Right atrium auricular region (tissue), 2 donors: ENCODE measurements around the gene TRPM2. TPM values are rescaled to one million over a fixed set of nuclear protein-coding genes. Genes with fewer than 3 reads are reported as not detected.

ENCODE experiments used
- DNase-seq: peaks from one replicate; pipeline ENCODE4 v3.0.0-alpha.2; 2019; ENCODE audit warnings: low spot score
- H3K27ac ChIP-seq, 2 donors: fragments of 200-600 bp; sonication (generic); 1 replicate in 1 of 2; 2 replicates in 1 of 2; pipeline ENCODE4 v1.5.1; 2016 to 2019
- H3K27me3 ChIP-seq, 2 donors: fragments of 200-600 bp; sonication (generic); one replicate each; pipeline versions ENCODE4 v1.5.1 to v1.6.0; 2017 to 2019
- H3K36me3 ChIP-seq: fragments of 200-600 bp; sonication (generic); one replicate; pipeline ENCODE4 v1.5.1; 2016
- H3K4me1 ChIP-seq, 2 donors: fragments of 200-600 bp; sonication (generic); one replicate each; pipeline versions ENCODE4 v1.5.1 to v1.6.0; 2017 to 2019
- H3K4me3 ChIP-seq, 2 donors: fragments of 200-600 bp; sonication (generic); 1 replicate in 1 of 2; 2 replicates in 1 of 2; pipeline ENCODE4 v1.5.1; 2017 to 2019; ENCODE audit warnings: mild to moderate bottlenecking in 1 of 2, moderate library complexity in 1 of 2
- H3K9me3 ChIP-seq, 2 donors: fragments of 200-600 bp; sonication (generic); one replicate each; pipeline ENCODE4 v1.5.1; 2019
- total RNA-seq, 2 donors: library from RNA; depleted of rRNA; stranded (reverse); fragments of >200 nt; gene quantifications; one replicate each; pipeline ENCODE4 v1.1.0, GENCODE V29; 2016
- TF ChIP-seq, protein P1 (sequence below), 2 donors: fragments of 200-600 bp; sonication (generic); IDR thresholded peaks; one replicate each; pipeline ENCODE4 v1.5.1; 2019; ENCODE audit warnings: antibody characterized with exemption in 2 of 2

TRPM2 gene
- total RNA-seq, 2 donors from 2014 or later: 0.75 to 0.89 TPM

DNA sequence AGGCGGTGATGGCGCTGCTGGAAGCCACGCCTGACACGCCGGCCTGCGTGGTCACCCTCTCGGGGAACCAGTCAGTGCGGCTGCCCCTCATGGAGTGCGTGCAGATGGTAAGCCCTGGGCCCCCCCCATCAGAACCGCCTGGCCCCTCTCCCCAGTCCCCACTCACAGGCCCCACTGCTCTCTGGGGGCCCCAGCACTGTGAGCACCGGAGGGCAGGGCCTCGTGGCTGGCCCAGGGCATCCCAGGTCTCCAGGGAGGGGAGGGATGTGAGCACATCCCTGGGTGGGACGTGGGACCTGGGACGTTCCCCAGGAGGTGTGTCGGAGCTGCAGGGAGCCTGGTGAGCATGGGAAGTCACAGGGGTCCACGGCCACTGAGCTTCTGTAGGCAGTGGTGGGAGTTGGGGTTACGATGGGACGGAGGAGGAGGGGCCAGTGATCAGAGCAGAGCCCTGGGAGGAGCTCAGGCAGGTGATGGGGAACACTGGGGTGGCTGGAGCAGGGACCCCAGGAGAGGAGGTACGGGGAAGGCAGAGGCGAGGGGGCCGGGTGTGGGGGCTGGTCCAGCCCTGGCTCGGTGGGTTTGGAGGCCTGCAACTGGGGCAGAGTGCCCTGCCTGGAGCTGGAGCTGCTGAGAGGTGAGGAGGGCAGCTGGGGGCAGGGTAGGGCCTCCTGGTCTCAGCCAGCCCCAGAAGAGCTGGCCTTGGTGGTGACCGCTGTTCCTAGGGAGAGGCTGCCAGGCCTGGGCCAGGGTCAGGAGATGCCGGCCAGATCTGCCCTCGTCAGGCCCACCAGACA lies 34.7 kb upstream of the TRPM2 start:
- TF ChIP-seq, protein P1, sequence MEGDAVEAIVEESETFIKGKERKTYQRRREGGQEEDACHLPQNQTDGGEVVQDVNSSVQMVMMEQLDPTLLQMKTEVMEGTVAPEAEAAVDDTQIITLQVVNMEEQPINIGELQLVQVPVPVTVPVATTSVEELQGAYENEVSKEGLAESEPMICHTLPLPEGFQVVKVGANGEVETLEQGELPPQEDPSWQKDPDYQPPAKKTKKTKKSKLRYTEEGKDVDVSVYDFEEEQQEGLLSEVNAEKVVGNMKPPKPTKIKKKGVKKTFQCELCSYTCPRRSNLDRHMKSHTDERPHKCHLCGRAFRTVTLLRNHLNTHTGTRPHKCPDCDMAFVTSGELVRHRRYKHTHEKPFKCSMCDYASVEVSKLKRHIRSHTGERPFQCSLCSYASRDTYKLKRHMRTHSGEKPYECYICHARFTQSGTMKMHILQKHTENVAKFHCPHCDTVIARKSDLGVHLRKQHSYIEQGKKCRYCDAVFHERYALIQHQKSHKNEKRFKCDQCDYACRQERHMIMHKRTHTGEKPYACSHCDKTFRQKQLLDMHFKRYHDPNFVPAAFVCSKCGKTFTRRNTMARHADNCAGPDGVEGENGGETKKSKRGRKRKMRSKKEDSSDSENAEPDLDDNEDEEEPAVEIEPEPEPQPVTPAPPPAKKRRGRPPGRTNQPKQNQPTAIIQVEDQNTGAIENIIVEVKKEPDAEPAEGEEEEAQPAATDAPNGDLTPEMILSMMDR (IDR thresholded peaks at IDR 0.05): no peak
- Histone ChIP-seq H3K9me3 (no peaks in the 10 kb centered on the region), H3K4me1 (no peaks in the 10 kb centered on the region), H3K4me3 (no peak overlapping the region), H3K27me3 (no peaks in the 10 kb centered on the region), H3K27ac (no peak overlapping the region), H3K36me3 (peaks cover 53% of the 10 kb centered on the region)
- no peak for DNase-seq

DNA sequence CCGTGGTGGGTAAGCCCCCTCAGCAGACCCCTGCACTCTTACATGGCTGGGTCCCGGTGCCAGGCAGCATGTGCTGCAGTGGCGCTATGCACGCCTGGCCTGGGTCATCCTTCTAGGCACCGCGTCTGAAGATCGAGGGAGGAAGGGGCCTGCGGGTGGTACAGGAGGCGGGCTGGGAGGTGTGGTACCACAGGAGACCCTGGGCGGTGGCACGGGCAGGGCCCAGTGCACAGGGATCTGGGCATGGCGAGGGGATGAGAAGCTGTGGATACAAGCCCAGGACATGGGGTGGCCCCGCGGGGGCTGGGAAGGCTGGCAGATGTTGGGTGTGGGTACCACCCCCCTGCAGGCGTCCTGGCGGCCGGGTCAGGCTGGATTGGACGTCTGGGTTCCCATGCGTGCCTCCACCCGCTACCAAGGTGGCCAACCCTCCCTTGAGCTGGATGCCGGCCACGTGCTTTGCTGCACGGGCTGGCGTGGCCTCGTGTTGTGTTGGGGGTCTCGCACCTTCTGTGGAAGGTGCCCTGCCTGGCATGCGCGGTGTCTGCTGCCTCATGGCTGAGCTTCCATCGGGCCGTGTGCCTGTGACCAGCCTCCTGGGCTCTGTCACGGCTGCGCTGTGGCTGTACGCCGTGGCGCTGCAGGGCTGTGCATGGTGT lies 33.9 kb upstream of the TRPM2 start:
- Histone ChIP-seq H3K9me3 (no peaks in the 10 kb centered on the region), H3K36me3 (peaks cover 47% of the 10 kb centered on the region), H3K27ac (no peak overlapping the region), H3K27me3 (no peaks in the 10 kb centered on the region), H3K4me1 (no peaks in the 10 kb centered on the region), H3K4me3 (no peak overlapping the region)
- no peak for DNase-seq
- TF ChIP-seq, protein P1 (IDR thresholded peaks at IDR 0.05): no peak

- Histone ChIP-seq H3K4me3 (no peak overlapping the region), H3K36me3 (peaks cover 54% of the 10 kb centered on the region), H3K27ac (no peak overlapping the region), H3K27me3 (no peaks in the 10 kb centered on the region), H3K9me3 (no peaks in the 10 kb centered on the region), H3K4me1 (no peaks in the 10 kb centered on the region)
- TF ChIP-seq, protein P1 (IDR thresholded peaks at IDR 0.05): no peak
- no peak for DNase-seq
Observed at GRCh38 chr21:44320847-44321246, 32.6 kb upstream of the TRPM2 start.

DNA sequence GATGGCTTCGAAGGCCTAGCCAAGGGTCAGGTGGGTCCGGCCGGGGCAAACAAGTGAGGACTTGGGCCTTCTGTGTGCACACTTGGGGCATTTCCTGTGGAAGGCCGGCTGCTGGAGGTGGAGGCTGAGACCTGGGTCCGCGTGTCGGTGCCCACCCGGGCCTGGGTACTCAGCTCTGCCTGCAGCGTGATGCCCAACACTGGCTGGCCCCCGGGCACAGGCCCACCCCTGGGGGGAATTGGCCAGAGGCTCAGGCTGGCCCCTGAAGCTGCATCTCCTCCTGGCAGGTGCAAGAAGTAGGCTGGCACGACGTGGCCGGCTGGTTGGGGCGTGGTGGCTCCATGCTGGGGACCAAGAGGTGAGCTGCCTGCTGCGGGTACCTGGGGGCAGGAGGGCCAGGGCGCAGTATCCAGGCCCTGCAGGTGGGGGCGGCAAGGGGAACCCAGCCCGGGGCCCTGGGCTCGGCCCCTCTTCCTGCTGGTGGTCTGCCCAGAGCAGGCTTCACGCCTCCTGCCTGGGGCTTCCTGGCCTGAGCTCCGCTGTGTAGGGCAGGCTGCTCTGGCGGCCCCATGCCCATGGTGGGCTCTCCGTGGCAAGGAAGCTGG lies 31.5 kb upstream of the TRPM2 start:
- Histone ChIP-seq H3K9me3 (no peaks in the 10 kb centered on the region), H3K36me3 (peaks cover 63% of the 10 kb centered on the region), H3K4me3 (no peak overlapping the region), H3K4me1 (no peaks in the 10 kb centered on the region), H3K27me3 (no peaks in the 10 kb centered on the region), H3K27ac (no peak overlapping the region)
- DNase-seq: no peak
- TF ChIP-seq, protein P1 (IDR thresholded peaks at IDR 0.05): no peak

- H3K36me3 ChIP-seq: peaks cover 62% of the 10 kb centered on the region
- TF ChIP-seq, protein P1 (IDR thresholded peaks at IDR 0.05): no peak
- no peaks in the 10 kb centered on the region for H3K9me3 ChIP-seq
- H3K27ac ChIP-seq: no peak overlapping the region
- no peaks in the 10 kb centered on the region for H3K4me1 ChIP-seq
- H3K27me3 ChIP-seq: no peaks in the 10 kb centered on the region
- no peak for DNase-seq
- no peak overlapping the region for H3K4me3 ChIP-seq
Observed at GRCh38 chr21:44322621-44323325, 30.6 kb upstream of the TRPM2 start.
